Muscle layer of colon (tissue), 2 donors: Measurements from ENCODE around the gene MTOR.
"Not testable (repeated sequence)": the region's sequence is repeated elsewhere in the genome, so short reads cannot be mapped to it uniquely, and the experiment has no call there.

Experiments used
- H3K27ac ChIP-seq: one replicate; pipeline ENCODE4 v1.7.0; 2013; ENCODE audit warnings: low read depth, mild to moderate bottlenecking, low read length, moderate library complexity
- H3K27me3 ChIP-seq, 2 donors: one replicate each; pipeline ENCODE4 v1.7.0; 2013; ENCODE audit warnings: low read length in 2 of 2, mild to moderate bottlenecking in 2 of 2; ENCODE audit not compliant: insufficient read depth in 2 of 2, control insufficient read depth in 1 of 2
- H3K36me3 ChIP-seq: one replicate; pipeline ENCODE4 v1.7.0; 2013; ENCODE audit warnings: mild to moderate bottlenecking, low read length; ENCODE audit not compliant: insufficient read depth
- H3K4me1 ChIP-seq: one replicate; pipeline ENCODE4 v1.7.0; 2013; ENCODE audit warnings: mild to moderate bottlenecking, low read length; ENCODE audit not compliant: insufficient read depth
- H3K4me3 ChIP-seq, 2 donors: one replicate each; pipeline ENCODE4 v1.7.0; 2013; ENCODE audit warnings: low read length in 2 of 2, low read depth in 1 of 2, mild to moderate bottlenecking in 1 of 2, moderate library complexity in 1 of 2
- H3K9ac ChIP-seq: one replicate; pipeline ENCODE4 v1.7.0; 2013; ENCODE audit warnings: low read length
- H3K9me3 ChIP-seq: one replicate; pipeline ENCODE4 v1.7.0; 2013; ENCODE audit warnings: mild to moderate bottlenecking, low read length
- donor health status: abdominal sarcoma.
- donor health status: Adenocarcinoma of cecum.

MTOR gene

GRCh38 chr1:11188858-11189451, 73.4 kb downstream of the MTOR start, which contains the start of gene ANGPTL7:
Gene ANGPTL7, plus strand, starts transcription at chr1:11189355. Its CDS starts 225 bp downstream, at chr1:11189580.
- no peaks in the 10 kb centered on the region for H3K9me3 ChIP-seq
- H3K27me3 ChIP-seq: no peaks in the 10 kb centered on the region
- H3K36me3 ChIP-seq: peaks cover 22% of the 10 kb centered on the region
- no peak within 1 kb of the TSS for H3K9ac ChIP-seq
- H3K27ac ChIP-seq: peak within 1 kb of the TSS; percentile 12
- H3K4me3 ChIP-seq: peak within 1 kb of the TSS in 1 of 2 donors; percentile 23
- peaks cover 7% of the 10 kb centered on the region for H3K4me1 ChIP-seq

- Histone ChIP-seq H3K27me3 (no peaks in the 10 kb centered on the region), H3K9ac (no peak overlapping the region), H3K36me3 (peaks cover 16% of the 10 kb centered on the region), H3K9me3 (no peaks in the 10 kb centered on the region), H3K4me3 (no peak overlapping the region), H3K4me1 (peaks cover 7% of the 10 kb centered on the region), H3K27ac (no peak overlapping the region)
Measured at GRCh38 chr1:11188381-11188780, 74.0 kb downstream of the MTOR start.

GRCh38 chr1:11187931-11188330, 74.4 kb downstream of the MTOR start:
- Histone ChIP-seq H3K4me1 (peaks cover 7% of the 10 kb centered on the region), H3K4me3 (no peak overlapping the region), H3K27me3 (no peaks in the 10 kb centered on the region), H3K9me3 (no peaks in the 10 kb centered on the region), H3K9ac (no peak overlapping the region), H3K27ac (no peak overlapping the region), H3K36me3 (peaks cover 12% of the 10 kb centered on the region)

- Histone ChIP-seq H3K9ac (no peak overlapping the region), H3K4me3 (no peak overlapping the region), H3K4me1 (peaks cover 7% of the 10 kb centered on the region), H3K27me3 (no peaks in the 10 kb centered on the region), H3K36me3 (peaks cover 12% of the 10 kb centered on the region), H3K9me3 (no peaks in the 10 kb centered on the region), H3K27ac (no peak overlapping the region)
Measured at GRCh38 chr1:11187494-11187893, 74.9 kb downstream of the MTOR start.

- Histone ChIP-seq H3K36me3 (peaks cover 10% of the 10 kb centered on the region), H3K27ac (no peak overlapping the region)
Measured at GRCh38 chr1:11187000-11187399, 75.4 kb downstream of the MTOR start.

GRCh38 chr1:11184973-11185372, 77.4 kb downstream of the MTOR start:
- Histone ChIP-seq H3K9me3 (no peaks in the 10 kb centered on the region), H3K36me3 (no peaks in the 10 kb centered on the region), H3K9ac (no peak overlapping the region), H3K27me3 (no peaks in the 10 kb centered on the region), H3K4me1 (peaks cover 6% of the 10 kb centered on the region), H3K27ac (no peak overlapping the region), H3K4me3 (no peak overlapping the region)

More at GRCh38 chr1:11187000-11187399, 75.4 kb downstream of the MTOR start:
- H3K9me3 ChIP-seq: no peaks in the 10 kb centered on the region
- no peak overlapping the region for H3K4me3 ChIP-seq
- peaks cover 7% of the 10 kb centered on the region for H3K4me1 ChIP-seq
- H3K9ac ChIP-seq: no peak overlapping the region
- H3K27me3 ChIP-seq: no peaks in the 10 kb centered on the region

GRCh38 chr1:11182884-11183283, 79.5 kb downstream of the MTOR start:
- peaks cover 17% of the 10 kb centered on the region for H3K4me1 ChIP-seq

GRCh38 chr1:11180342-11180744, 82.0 kb downstream of the MTOR start:
- Histone ChIP-seq H3K36me3 (no peaks in the 10 kb centered on the region), H3K9me3 (no peaks in the 10 kb centered on the region), H3K9ac (no peak overlapping the region), H3K4me3 (no peak overlapping the region), H3K4me1 (peaks cover 22% of the 10 kb centered on the region), H3K27ac (no peak overlapping the region), H3K27me3 (no peaks in the 10 kb centered on the region)

More at GRCh38 chr1:11182884-11183283, 79.5 kb downstream of the MTOR start:
- no peaks in the 10 kb centered on the region for H3K27me3 ChIP-seq
- H3K4me3 ChIP-seq: no peak overlapping the region
- no peak overlapping the region for H3K27ac ChIP-seq
- no peaks in the 10 kb centered on the region for H3K36me3 ChIP-seq
- H3K9me3 ChIP-seq: no peaks in the 10 kb centered on the region
- no peak overlapping the region for H3K9ac ChIP-seq

GRCh38 chr1:11179749-11180148, 82.6 kb downstream of the MTOR start:
- not testable (repeated sequence) for H3K27ac ChIP-seq, H3K4me3 ChIP-seq, H3K9ac ChIP-seq, H3K36me3 ChIP-seq, H3K27me3 ChIP-seq, H3K9me3 ChIP-seq
- peaks cover 22% of the 10 kb centered on the region for H3K4me1 ChIP-seq

- H3K27ac ChIP-seq: no peak overlapping the region
- H3K9me3 ChIP-seq: no peaks in the 10 kb centered on the region
- H3K36me3 ChIP-seq: no peaks in the 10 kb centered on the region
Measured at GRCh38 chr1:11179125-11179524, 83.2 kb downstream of the MTOR start.

GRCh38 chr1:11178021-11179015, 84.0 kb downstream of the MTOR start:
- H3K4me1 ChIP-seq: peaks cover 22% of the 10 kb centered on the region
- H3K4me3 ChIP-seq: no peak overlapping the region
- H3K36me3 ChIP-seq: no peaks in the 10 kb centered on the region
- H3K9me3 ChIP-seq: no peaks in the 10 kb centered on the region
- no peak overlapping the region for H3K9ac ChIP-seq
- H3K27ac ChIP-seq: no peak overlapping the region
- H3K27me3 ChIP-seq: no peaks in the 10 kb centered on the region

More at GRCh38 chr1:11179125-11179524, 83.2 kb downstream of the MTOR start:
- Histone ChIP-seq H3K4me1 (peaks cover 22% of the 10 kb centered on the region), H3K4me3 (no peak overlapping the region), H3K27me3 (no peaks in the 10 kb centered on the region), H3K9ac (no peak overlapping the region)
